K562 (cell line): ENCODE data around the gene OR2A14.

ENCODE experiments used
- ATF1 ChIP-seq, 2 experiments: fragments of 450-650 bp in 1 of 2; IDR thresholded peaks; 2 replicates each; pipeline ENCODE4 v1.6.1; 2016; ENCODE audit warnings: missing compliant biosample characterization in 1 of 2, missing genetic modification characterization in 1 of 2
- HDAC6 ChIP-seq: IDR thresholded peaks from 2 replicates; pipeline ENCODE4 v1.6.1; 2012; ENCODE audit warnings: low read depth, mild to moderate bottlenecking, control low read depth, inconsistent platforms, low read length, moderate library complexity
- POLR2A ChIP-seq: fragments of 450-650 bp; conservative IDR thresholded peaks from 2 replicates; pipeline ENCODE4 v1.6.1; 2016
- TF ChIP-seq, protein P1 (sequence below): sonication (generic); formaldehyde crosslinking; IDR thresholded peaks from 2 replicates; pipeline ENCODE4 v1.9.0; 2022; ENCODE audit warnings: mild to moderate bottlenecking, missing genetic modification reagents
- TF ChIP-seq, protein P2 (sequence below): fragments of 250-450 bp; sonication (Bioruptor Pico); IDR thresholded peaks from 2 replicates; pipeline ENCODE4 v1.5.0; 2021
- TF ChIP-seq, protein P3 (sequence below): fragments of 450-650 bp; IDR thresholded peaks from 2 replicates; pipeline ENCODE4 v1.6.1; 2016; ENCODE audit warnings: borderline replicate concordance
- TF ChIP-seq, protein P4 (sequence below): fragments of 250-450 bp; sonication (Bioruptor Pico); IDR thresholded peaks from 2 replicates; pipeline ENCODE4 v1.5.0; 2021; ENCODE audit warnings: mild to moderate bottlenecking, moderate library complexity
- TF ChIP-seq, protein P5 (sequence below): sonication (generic); formaldehyde crosslinking; IDR thresholded peaks from 2 replicates; pipeline ENCODE4 v1.5.0; 2020; ENCODE audit warnings: missing genetic modification reagents

DNA sequence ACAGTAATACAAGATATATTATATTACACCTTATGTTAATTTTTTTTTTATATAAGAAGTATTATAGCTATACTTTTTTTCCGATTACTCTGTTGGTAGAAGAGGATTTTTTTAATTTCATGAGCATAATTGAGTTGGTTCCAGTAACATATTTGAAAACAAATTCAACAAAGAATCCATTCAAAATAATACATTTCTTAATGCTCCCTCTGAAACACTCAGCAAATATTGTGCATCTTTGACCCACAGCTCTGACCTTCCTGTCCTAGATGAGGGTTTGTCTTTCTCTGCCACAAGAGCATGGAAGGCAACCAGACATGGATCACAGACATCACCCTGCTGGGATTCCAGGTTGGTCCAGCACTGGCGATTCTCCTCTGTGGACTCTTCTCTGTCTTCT, 13.7 kb upstream of the OR2A14 start, which contains the start of gene OR2A2:
- TF ChIP-seq ATF1 (CRISPR knock-in tag; IDR thresholded peaks at IDR 0.05) (no peak), ATF1 (tag; IDR thresholded peaks at IDR 0.05) (no peak), HDAC6 (no peak), POLR2A (no peak)
- TF ChIP-seq, protein P1, sequence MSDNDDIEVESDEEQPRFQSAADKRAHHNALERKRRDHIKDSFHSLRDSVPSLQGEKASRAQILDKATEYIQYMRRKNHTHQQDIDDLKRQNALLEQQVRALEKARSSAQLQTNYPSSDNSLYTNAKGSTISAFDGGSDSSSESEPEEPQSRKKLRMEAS (CRISPR knock-in tag) = no peak
- TF ChIP-seq, protein P2, sequence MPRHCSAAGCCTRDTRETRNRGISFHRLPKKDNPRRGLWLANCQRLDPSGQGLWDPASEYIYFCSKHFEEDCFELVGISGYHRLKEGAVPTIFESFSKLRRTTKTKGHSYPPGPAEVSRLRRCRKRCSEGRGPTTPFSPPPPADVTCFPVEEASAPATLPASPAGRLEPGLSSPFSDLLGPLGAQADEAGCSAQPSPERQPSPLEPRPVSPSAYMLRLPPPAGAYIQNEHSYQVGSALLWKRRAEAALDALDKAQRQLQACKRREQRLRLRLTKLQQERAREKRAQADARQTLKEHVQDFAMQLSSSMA (CRISPR knock-in tag) = no peak
- TF ChIP-seq, protein P3, sequence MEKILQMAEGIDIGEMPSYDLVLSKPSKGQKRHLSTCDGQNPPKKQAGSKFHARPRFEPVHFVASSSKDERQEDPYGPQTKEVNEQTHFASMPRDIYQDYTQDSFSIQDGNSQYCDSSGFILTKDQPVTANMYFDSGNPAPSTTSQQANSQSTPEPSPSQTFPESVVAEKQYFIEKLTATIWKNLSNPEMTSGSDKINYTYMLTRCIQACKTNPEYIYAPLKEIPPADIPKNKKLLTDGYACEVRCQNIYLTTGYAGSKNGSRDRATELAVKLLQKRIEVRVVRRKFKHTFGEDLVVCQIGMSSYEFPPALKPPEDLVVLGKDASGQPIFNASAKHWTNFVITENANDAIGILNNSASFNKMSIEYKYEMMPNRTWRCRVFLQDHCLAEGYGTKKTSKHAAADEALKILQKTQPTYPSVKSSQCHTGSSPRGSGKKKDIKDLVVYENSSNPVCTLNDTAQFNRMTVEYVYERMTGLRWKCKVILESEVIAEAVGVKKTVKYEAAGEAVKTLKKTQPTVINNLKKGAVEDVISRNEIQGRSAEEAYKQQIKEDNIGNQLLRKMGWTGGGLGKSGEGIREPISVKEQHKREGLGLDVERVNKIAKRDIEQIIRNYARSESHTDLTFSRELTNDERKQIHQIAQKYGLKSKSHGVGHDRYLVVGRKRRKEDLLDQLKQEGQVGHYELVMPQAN = no peak
- TF ChIP-seq, protein P4, sequence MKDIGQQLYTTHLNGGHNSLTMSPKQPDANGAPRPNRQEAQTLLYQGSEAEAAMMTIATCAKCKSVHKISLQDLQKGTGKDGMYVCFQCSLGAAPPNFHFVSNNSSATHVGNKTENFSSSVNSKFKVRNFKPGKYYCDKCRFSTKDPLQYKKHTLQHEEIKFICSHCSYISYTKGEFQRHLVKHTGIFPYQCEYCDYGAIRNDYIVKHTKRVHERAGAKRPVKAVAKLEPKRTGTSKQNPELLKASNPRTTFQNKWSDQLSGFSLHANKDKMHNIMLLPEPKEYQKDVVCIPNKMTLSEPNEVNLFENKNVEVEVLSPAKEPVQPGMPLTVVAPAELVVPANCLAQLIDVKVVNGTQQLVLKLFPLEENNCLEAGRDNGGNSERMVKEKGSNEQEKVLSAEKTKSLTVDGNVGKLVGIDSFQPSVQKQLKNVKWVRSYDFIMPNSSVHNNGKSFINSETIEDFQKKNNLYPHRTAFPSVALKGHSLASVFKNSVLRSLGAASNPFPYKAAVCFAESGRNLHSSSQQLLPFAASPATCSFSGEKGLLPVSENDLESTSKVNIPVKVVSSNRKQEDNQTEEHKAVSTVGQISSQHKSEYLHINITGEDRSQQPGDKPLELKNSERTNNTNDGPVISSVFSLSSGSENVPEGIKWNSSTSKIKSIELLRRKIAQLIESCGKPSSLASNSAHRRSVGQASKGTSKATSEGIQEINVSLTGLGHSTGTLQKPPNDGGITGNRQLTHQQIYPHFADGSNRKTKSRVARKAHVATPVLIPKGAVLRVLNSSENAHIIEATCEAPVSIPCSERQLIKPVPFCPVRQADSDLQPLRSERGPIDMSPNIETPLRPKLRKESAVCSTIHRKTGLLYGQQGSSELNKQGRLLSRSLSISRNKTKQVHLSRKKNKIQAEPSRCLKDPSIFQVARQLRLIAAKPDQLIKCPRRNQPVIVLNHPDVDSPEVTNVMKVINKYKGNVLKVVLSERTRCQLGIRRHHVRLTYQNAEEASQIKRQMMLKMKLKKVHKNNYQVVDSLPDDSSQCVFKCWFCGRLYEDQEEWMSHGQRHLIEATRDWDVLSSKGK (CRISPR knock-in tag) = no peak
- TF ChIP-seq, protein P5, sequence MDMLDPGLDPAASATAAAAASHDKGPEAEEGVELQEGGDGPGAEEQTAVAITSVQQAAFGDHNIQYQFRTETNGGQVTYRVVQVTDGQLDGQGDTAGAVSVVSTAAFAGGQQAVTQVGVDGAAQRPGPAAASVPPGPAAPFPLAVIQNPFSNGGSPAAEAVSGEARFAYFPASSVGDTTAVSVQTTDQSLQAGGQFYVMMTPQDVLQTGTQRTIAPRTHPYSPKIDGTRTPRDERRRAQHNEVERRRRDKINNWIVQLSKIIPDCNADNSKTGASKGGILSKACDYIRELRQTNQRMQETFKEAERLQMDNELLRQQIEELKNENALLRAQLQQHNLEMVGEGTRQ (CRISPR knock-in tag) = no peak
